Measurements from ENCODE around the gene SLC19A1. TPM values are rescaled to one million over a fixed set of nuclear protein-coding genes. Genes with fewer than 3 reads are reported as not detected.

SLC19A1 gene
- polyA plus RNA-seq, 1 of the 3 experiments (the other 2 are of a cell fraction): 15.0 TPM

DNA sequence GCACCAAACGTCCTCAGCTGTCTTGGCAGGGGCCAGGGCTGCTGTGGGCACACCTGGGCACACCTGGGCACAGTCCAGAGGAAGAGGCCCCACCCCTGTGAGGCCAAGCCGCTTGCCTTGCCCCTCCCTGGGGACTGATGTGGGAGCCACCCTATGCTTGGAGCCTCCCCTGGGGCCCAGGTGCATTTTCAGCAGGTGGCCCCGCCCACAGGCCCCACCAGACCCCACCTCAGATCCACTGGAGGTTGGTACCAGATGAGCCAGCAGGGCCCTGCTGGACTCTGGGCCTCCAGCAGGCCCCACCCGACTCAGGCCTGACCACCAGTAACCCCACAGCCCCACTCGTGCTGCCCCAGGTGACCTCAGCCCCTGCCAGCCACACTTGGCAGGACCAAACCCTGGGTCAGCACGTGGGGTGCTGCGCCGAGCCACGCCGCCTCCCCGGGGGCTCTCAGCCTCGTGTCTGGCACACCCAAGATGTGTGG lies 8.8 kb downstream of the SLC19A1 start:
- H2AFZ ChIP-seq (ENCODE audit: low read depth): no peak overlapping the region
- H4K20me1 ChIP-seq (ENCODE audit: insufficient read depth): no peaks in the 10 kb centered on the region
- CTCF ChIA-PET: interaction anchor here (1.0 to 1.7 kb wide), 2 partner anchors 8 to 23 kb away, joined by 3 to 4 read pairs; no protein-coding TSS in a partner anchor
- no peaks in the 10 kb centered on the region for H3F3A ChIP-seq (replicated peaks; ENCODE audit: insufficient read depth)
- no peaks in the 10 kb centered on the region for H3K9me3 ChIP-seq
- 100% methylated on average over 1 of the region's 12 CpGs for WGBS (ENCODE audit: low lambda C conversion rate)
- H3K4me3 ChIP-seq (ENCODE audit: low read depth in 2 of 2, low read length in 1 of 2): no peak overlapping the region
- peaks cover 7 to 12% of the 10 kb centered on the region in 2 experiments for H3K36me3 ChIP-seq (replicated peaks in 1 of 2; ENCODE audit: control insufficient read depth in 1 of 2, insufficient read depth in 2 of 2, low read length in 1 of 2)
- no peaks in the 10 kb centered on the region for H3K79me2 ChIP-seq (ENCODE audit: insufficient read depth)
- no peak overlapping the region for H3K9ac ChIP-seq
- POLR2A ChIA-PET: no interaction called here
- peaks cover 0 to 14% of the 10 kb centered on the region in 2 experiments; a peak in 1 of 4 replicates for H3K4me1 ChIP-seq (ENCODE audit: control insufficient read depth in 1 of 2, insufficient read depth in 2 of 2, low read depth in 1 of 2, low read length in 1 of 2)
- H3K27me3 ChIP-seq (ENCODE audit: insufficient read depth): no peaks in the 10 kb centered on the region
- no peak for DNase-seq
- H3K9me2 ChIP-seq: no peaks in the 10 kb centered on the region
- no peak overlapping the region for H3K27ac ChIP-seq (ENCODE audit: low read depth in 2 of 2, low read length in 1 of 2)
- TF ChIP-seq EZH2phosphoT487 (IDR thresholded peaks at IDR 0.05; ENCODE audit: borderline replicate concordance, low read depth): no peak
- no peak for TF ChIP-seq GABPA (IDR thresholded peaks at IDR 0.05; ENCODE audit: low read depth)
- no peak for TF ChIP-seq NFIC (IDR thresholded peaks at IDR 0.05; ENCODE audit: borderline replicate concordance)
- TF ChIP-seq FOXM1 (IDR thresholded peaks at IDR 0.05; ENCODE audit: low read depth): no peak
- TF ChIP-seq, protein P1, sequence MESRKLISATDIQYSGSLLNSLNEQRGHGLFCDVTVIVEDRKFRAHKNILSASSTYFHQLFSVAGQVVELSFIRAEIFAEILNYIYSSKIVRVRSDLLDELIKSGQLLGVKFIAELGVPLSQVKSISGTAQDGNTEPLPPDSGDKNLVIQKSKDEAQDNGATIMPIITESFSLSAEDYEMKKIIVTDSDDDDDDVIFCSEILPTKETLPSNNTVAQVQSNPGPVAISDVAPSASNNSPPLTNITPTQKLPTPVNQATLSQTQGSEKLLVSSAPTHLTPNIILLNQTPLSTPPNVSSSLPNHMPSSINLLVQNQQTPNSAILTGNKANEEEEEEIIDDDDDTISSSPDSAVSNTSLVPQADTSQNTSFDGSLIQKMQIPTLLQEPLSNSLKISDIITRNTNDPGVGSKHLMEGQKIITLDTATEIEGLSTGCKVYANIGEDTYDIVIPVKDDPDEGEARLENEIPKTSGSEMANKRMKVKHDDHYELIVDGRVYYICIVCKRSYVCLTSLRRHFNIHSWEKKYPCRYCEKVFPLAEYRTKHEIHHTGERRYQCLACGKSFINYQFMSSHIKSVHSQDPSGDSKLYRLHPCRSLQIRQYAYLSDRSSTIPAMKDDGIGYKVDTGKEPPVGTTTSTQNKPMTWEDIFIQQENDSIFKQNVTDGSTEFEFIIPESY (IDR thresholded peaks at IDR 0.05; ENCODE audit: borderline replicate concordance, low read depth): no peak
- TF ChIP-seq, protein P2, sequence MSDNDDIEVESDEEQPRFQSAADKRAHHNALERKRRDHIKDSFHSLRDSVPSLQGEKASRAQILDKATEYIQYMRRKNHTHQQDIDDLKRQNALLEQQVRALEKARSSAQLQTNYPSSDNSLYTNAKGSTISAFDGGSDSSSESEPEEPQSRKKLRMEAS (IDR thresholded peaks at IDR 0.05; ENCODE audit: low read depth): no peak
- no peak for TF ChIP-seq MEF2A (IDR thresholded peaks at IDR 0.05; ENCODE audit: borderline replicate concordance, low read depth)
- H3K4me2 ChIP-seq: no peak overlapping the region

DNA sequence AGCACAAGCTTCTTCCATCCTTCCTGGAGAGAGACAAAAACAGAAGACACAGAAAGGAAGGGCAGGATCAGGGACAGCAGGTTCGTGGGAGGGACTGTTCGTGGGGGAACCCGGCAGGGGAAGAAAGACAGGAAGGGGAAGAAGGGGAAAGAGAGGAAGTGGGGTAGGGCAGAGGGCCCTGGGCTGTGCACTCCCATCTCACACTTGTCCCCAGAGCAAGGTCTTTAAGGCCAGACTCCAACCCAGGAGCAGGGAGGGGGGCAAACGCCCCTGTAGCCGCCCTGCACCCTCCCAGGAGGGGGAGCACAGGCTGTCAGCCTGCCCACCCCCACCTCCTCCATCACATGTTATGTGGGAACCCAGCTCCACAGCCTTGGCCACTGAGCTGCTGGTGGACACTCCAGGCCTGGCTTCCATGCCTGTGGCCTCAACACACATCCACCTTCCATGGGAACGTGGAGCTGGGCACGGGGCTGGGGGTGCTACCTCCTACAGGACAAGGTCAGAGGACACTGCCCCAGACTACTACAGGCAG lies 9.3 kb downstream of the SLC19A1 start:
- POLR2A ChIA-PET: interaction anchor here (0.6 kb wide), 1 partner anchor 67 kb away, joined by 3 read pairs; no protein-coding TSS in a partner anchor
- WGBS (ENCODE audit: low lambda C conversion rate): 90% methylated on average over 5 of the region's 7 CpGs
- CTCF ChIA-PET: interaction anchor here (1.0 to 1.1 kb wide), 2 partner anchors 8 to 55 kb away, joined by 3 read pairs; no protein-coding TSS in a partner anchor
- H3K27me3 ChIP-seq (ENCODE audit: insufficient read depth): no peaks in the 10 kb centered on the region
- TF ChIP-seq, protein P3, sequence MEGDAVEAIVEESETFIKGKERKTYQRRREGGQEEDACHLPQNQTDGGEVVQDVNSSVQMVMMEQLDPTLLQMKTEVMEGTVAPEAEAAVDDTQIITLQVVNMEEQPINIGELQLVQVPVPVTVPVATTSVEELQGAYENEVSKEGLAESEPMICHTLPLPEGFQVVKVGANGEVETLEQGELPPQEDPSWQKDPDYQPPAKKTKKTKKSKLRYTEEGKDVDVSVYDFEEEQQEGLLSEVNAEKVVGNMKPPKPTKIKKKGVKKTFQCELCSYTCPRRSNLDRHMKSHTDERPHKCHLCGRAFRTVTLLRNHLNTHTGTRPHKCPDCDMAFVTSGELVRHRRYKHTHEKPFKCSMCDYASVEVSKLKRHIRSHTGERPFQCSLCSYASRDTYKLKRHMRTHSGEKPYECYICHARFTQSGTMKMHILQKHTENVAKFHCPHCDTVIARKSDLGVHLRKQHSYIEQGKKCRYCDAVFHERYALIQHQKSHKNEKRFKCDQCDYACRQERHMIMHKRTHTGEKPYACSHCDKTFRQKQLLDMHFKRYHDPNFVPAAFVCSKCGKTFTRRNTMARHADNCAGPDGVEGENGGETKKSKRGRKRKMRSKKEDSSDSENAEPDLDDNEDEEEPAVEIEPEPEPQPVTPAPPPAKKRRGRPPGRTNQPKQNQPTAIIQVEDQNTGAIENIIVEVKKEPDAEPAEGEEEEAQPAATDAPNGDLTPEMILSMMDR (IDR thresholded peaks at IDR 0.05): no peak
- TF ChIP-seq, protein P1 (IDR thresholded peaks at IDR 0.05; ENCODE audit: borderline replicate concordance, low read depth): no peak
- no peak for TF ChIP-seq RAD21 (IDR thresholded peaks at IDR 0.05; ENCODE audit: low read length)
- TF ChIP-seq, protein P4, sequence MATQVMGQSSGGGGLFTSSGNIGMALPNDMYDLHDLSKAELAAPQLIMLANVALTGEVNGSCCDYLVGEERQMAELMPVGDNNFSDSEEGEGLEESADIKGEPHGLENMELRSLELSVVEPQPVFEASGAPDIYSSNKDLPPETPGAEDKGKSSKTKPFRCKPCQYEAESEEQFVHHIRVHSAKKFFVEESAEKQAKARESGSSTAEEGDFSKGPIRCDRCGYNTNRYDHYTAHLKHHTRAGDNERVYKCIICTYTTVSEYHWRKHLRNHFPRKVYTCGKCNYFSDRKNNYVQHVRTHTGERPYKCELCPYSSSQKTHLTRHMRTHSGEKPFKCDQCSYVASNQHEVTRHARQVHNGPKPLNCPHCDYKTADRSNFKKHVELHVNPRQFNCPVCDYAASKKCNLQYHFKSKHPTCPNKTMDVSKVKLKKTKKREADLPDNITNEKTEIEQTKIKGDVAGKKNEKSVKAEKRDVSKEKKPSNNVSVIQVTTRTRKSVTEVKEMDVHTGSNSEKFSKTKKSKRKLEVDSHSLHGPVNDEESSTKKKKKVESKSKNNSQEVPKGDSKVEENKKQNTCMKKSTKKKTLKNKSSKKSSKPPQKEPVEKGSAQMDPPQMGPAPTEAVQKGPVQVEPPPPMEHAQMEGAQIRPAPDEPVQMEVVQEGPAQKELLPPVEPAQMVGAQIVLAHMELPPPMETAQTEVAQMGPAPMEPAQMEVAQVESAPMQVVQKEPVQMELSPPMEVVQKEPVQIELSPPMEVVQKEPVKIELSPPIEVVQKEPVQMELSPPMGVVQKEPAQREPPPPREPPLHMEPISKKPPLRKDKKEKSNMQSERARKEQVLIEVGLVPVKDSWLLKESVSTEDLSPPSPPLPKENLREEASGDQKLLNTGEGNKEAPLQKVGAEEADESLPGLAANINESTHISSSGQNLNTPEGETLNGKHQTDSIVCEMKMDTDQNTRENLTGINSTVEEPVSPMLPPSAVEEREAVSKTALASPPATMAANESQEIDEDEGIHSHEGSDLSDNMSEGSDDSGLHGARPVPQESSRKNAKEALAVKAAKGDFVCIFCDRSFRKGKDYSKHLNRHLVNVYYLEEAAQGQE (IDR thresholded peaks at IDR 0.05; ENCODE audit: low read depth, low read length): no peak
- no peak for TF ChIP-seq EZH2phosphoT487 (IDR thresholded peaks at IDR 0.05; ENCODE audit: borderline replicate concordance, low read depth)
- TF ChIP-seq TAF1 (IDR thresholded peaks at IDR 0.05; ENCODE audit: borderline replicate concordance, low read depth, low read length): no peak
- no peak for TF ChIP-seq JUND (IDR thresholded peaks at IDR 0.05)
- no peak for TF ChIP-seq FOXJ3 (CRISPR knock-in tag; IDR thresholded peaks at IDR 0.05)
- TF ChIP-seq, protein P5, sequence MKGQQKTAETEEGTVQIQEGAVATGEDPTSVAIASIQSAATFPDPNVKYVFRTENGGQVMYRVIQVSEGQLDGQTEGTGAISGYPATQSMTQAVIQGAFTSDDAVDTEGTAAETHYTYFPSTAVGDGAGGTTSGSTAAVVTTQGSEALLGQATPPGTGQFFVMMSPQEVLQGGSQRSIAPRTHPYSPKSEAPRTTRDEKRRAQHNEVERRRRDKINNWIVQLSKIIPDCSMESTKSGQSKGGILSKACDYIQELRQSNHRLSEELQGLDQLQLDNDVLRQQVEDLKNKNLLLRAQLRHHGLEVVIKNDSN (IDR thresholded peaks at IDR 0.05; ENCODE audit: borderline replicate concordance, low read depth): no peak
- H3K4me1 ChIP-seq (ENCODE audit: control insufficient read depth in 1 of 2, insufficient read depth in 2 of 2, low read depth in 1 of 2, low read length in 1 of 2): peaks cover 0 to 14% of the 10 kb centered on the region in 2 experiments; a peak in 1 of 4 replicates
- H3K9me2 ChIP-seq: no peaks in the 10 kb centered on the region
- peaks cover 7 to 12% of the 10 kb centered on the region in 2 experiments for H3K36me3 ChIP-seq (replicated peaks in 1 of 2; ENCODE audit: control insufficient read depth in 1 of 2, insufficient read depth in 2 of 2, low read length in 1 of 2)
- no peak overlapping the region for H3K4me2 ChIP-seq
- DNase-seq: no peak
- H4K20me1 ChIP-seq (ENCODE audit: insufficient read depth): no peaks in the 10 kb centered on the region
- no peaks in the 10 kb centered on the region for H3F3A ChIP-seq (replicated peaks; ENCODE audit: insufficient read depth)
- no peaks in the 10 kb centered on the region for H3K9me3 ChIP-seq
- no peak overlapping the region for H2AFZ ChIP-seq (ENCODE audit: low read depth)
- no peak overlapping the region for H3K4me3 ChIP-seq (ENCODE audit: low read depth in 2 of 2, low read length in 1 of 2)
- H3K27ac ChIP-seq (ENCODE audit: low read depth in 2 of 2, low read length in 1 of 2): no peak overlapping the region
- H3K9ac ChIP-seq: no peak overlapping the region
- H3K79me2 ChIP-seq (ENCODE audit: insufficient read depth): no peaks in the 10 kb centered on the region

Measured in SK-N-SH (cell line).